ENCODE measurements around the gene FNIP1.
"Not testable (repeated sequence)": the region's sequence is repeated elsewhere in the genome, so short reads cannot be mapped to it uniquely, and the experiment has no call there.

The FNIP1 gene

GRCh38 chr5:131796793-131797693 is at the start of gene FNIP1:
FNIP1 (minus strand) TSS chr5:131797017; CDS start chr5:131796921, 96 bp downstream.
- DNase-seq, result peak; percentile 87 to 100 (median 99)

DNA sequence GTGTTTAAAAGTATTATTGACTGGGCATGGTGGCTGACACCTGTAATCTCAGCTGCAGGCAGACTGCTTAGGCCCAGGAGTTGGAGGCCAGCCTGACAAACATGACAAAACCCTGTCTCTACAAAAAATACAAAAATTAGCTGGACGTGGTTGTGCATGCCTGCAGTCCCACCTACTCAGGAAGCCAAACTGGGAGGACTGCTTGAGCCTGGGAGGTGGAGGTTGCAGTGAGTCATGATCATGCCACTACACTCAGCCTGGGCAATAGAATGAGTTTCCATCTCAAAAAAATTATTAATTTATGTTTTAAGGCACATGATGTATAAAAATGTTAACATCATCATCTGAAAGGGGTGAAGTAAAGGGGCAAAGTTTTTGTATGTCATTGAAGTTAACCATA is 49.7 kb upstream of the FNIP1 start:
- no peak for DNase-seq

DNA sequence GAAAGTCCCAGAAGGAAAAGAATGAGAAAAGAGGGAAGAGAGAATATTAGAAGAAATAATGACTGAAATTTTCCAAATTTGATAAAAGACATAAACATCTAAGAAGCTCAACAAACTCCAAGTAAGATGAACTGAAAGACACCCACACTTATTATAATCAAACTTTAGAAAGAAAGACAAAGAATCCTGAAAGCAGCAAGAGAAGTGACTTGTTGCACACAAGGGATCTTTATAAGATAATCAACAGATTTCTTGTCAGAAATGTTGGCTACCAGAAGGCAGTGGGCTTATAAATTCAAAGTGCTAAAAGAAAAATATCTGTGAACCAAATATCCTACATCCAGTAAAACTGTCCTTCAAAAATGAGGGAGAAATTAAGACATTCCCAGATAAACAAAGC is 49.0 kb upstream of the FNIP1 start:
- DNase-seq, result no peak

- not testable (repeated sequence) for DNase-seq
Observed at GRCh38 chr5:131842971-131843370, 46.2 kb upstream of the FNIP1 start.

GRCh38 chr5:131832702-131833101 is 35.9 kb upstream of the FNIP1 start:
- not testable (repeated sequence) for DNase-seq

GRCh38 chr5:131825404-131826013 is 28.7 kb upstream of the FNIP1 start:
- no peak for DNase-seq

- DNase-seq, result no peak
Observed at GRCh38 chr5:131824631-131825030, 27.8 kb upstream of the FNIP1 start.

DNA sequence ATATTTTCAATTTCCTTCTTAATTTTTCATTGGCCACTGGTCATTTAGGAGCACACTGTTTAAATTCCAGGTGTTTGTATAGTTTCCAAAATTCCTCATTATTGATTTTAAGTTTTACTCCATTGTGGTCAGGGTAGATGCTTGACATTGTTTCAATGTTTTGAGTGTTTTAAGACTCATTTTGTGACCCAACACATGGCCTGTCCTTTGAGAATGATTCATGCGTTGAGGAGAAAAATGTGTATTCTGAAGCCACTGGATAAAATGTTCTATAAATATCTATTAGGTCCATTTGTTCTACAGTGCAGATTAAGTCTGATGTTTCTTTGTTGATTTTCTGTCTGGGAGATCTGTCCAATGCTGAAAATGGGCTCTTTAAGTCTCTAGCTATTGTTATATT is 24.4 kb upstream of the FNIP1 start:
- DNase-seq, result no peak

DNA sequence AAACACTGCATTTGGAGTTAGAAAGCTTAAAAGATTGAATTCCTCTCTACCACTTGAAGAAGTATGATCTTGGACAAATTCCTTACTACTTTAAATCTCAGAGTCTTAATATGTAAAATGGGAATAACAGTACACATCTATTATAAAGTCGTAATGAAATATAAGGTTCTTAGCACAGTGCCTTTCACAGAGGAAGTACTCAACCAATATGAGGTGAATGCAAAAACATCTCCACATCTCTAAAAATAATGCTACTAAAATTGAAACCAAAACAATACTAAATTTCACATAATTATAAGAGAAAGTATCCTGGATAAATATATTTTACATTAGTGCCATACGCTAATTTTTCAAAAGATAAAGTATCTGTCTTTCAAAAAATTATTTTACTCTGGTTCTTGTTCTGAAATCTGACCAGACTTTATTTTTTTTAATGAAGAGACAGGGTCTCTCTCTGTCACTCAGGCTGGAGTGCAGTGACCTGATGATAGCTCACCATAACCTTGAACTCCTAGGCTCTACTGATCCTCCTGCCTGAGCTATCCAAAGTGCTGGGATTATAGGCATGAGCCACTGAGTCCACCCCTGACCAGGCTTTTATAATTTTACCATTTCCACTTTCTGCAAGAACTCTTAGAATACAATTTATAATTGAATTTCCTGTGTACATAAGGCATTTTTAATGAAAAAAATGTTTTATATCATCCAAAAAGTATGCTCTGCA is 21.3 kb upstream of the FNIP1 start:
- DNase-seq, result no peak

DNA sequence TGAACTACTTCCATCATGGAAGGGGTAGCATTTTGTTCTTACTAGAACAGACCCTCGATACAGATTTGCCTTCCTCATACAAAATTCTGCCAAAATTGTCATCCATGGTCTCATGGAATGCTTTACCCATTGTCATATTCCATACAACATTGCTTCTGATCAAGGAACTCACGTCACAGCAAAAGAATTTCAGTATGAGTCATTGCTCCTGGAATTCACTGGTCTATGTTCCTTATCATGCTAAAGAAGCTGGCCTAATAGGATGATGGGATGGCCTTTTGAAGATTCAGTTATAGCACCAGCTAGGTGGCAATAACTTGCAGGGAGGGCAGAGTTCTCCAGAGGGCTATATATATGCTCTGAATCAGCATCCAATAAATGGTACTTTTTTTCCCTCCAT is 18.2 kb upstream of the FNIP1 start:
- DNase-seq, result no peak

GRCh38 chr5:131812371-131813160 is 15.7 kb upstream of the FNIP1 start:
- no peak for DNase-seq

GRCh38 chr5:131810510-131811249 is 13.9 kb upstream of the FNIP1 start:
- peak in 5 of 51 donors; percentile 1 to 7 (median 2) for DNase-seq

DNA sequence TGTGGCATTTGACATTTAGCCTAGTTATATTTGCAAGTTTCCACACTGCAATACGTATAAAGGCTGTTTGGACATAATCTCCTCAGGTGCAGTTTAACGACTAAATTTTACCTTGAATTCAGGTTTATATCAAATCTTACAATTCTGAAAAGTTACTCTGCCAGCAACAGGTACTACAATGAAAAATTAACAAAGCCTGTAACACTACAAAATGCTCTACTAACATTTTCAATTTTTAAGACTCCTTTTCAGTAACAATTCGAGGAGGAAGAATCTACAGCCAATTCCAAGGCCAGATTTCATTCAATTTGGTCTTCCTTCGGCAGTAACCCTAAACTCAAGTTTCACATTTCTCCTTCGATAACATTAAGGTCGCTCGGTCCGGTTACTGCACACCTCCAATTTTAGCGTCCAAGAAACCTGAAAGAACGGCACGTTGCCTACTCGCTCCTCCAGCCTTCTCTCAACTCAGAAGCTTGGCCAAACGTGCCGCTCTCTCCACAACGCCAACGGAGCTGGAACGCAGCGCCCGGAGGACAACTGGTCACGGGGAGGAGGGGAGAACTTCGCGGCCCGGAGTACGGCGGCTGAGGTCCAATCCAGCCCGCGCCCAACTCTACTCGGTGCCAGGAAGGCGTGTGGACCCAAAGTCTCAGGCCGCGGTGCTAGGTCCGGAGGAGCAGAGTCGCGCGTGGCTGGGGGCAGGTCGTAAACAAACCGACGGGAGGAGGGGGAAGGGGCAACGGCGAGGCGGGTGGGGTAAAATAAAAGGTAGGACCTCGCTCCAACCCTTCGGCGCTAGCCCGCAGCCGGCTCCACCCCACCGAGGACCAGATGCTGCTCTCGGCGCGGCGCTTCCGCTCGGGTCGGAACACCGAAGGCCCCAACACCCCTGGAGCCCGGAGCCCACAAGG is 681 bp downstream of the FNIP1 start:
- DNase-seq, result peak in 48 of 51 donors; percentile 18 to 80 (median 58)

GRCh38 chr5:131795228-131795627 is 1.6 kb downstream of the FNIP1 start:
- DNase-seq, result no peak

- no peak for DNase-seq
Observed at GRCh38 chr5:131794586-131794985, 2.2 kb downstream of the FNIP1 start.

DNA sequence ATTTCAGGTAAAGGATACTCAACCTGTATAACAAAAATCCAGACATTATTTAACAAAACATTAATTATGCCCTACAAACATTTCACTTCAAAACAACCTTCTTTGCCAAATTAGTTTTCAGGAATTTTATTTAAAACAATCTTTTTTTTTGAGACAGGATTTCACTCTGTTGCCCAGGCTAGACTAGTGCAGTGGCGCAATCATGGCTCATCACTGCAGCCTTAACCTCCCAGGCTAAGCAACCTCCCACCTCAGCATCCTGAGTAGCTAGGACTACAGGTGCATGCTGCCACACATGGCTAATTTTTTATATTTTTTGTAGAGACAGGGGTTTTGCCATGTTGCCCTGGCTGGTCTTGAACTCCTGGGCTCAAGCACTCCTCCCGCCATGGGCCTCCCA is 3.9 kb downstream of the FNIP1 start:
- DNase-seq, result no peak

DNA sequence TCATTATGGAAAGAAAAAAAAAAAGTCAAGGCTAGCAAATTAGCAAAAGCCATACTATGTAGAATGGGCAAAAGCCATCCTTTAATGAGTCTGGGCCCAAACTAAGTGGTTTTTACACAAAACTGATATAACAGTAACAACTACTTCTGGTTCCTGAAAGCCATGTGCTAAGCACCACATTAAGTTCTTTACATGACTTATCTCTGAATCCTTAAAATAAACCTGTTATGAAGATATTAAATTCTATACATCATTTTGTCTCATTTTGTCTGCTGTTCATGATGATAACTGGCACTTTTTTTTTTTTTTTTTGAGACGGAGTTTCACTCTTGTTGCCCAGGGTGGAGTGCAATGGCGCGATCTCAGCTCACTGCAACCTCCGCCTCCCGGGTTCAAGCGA is 5.0 kb downstream of the FNIP1 start:
- DNase-seq, result no peak

GRCh38 chr5:131790550-131790949 is 6.3 kb downstream of the FNIP1 start:
- DNase-seq, result no peak

- no peak for DNase-seq
Observed at GRCh38 chr5:131789765-131790164, 7.1 kb downstream of the FNIP1 start.

DNA sequence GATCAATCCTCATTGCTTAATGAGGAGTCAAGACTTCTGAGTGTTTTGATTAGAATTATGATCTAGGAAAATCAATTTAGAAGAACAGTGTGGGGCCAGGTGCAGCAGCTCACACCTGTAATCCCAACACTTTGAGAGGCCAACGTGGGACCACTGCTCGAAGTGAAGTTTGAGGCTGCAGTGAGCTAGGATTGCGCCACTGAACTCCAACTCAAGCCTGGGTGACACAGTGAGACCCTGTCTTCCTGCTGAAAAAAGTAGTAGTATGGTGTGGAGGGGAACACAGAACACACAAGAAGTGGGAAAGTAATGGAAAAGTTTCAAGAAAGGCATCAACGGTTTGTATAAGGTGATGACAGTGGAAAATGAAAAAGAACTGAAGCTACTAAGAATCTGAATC is 9.1 kb downstream of the FNIP1 start:
- no peak for DNase-seq

All from hypothalamus (tissue), 51 donors.